HG03521 (cell line): Measurements from ENCODE around the gene FBXO28.

Experiments used
- ATAC-seq: cut with Tn5 transposase; IDR thresholded peaks from one replicate; pipeline ENCODE4 v1.9.1; 2021; ENCODE audit warnings: mild to moderate bottlenecking, moderate library complexity; ENCODE audit not compliant: unreplicated experiment

Gene FBXO28

GRCh38 chr1:224149709-224150108 is 35.8 kb downstream of the FBXO28 start:
- ATAC-seq, result no peak

- ATAC-seq, result no peak
Observed at GRCh38 chr1:224151117-224151516, 37.2 kb downstream of the FBXO28 start.

GRCh38 chr1:224157316-224157715 is 43.4 kb downstream of the FBXO28 start:
- ATAC-seq, result no peak

GRCh38 chr1:224159541-224159940 is 45.6 kb downstream of the FBXO28 start:
- no peak for ATAC-seq

- ATAC-seq, result no peak
Observed at GRCh38 chr1:224160171-224160682, 46.3 kb downstream of the FBXO28 start.

GRCh38 chr1:224162768-224163167 is 48.9 kb downstream of the FBXO28 start:
- no peak for ATAC-seq

GRCh38 chr1:224163311-224163710 is 49.4 kb downstream of the FBXO28 start:
- no peak for ATAC-seq

GRCh38 chr1:224168859-224169380 is 55.0 kb downstream of the FBXO28 start:
- peak; percentile 58 for ATAC-seq

GRCh38 chr1:224169718-224170270 is 55.9 kb downstream of the FBXO28 start:
- no peak for ATAC-seq

- no peak for ATAC-seq
Observed at GRCh38 chr1:224170343-224170742, 56.4 kb downstream of the FBXO28 start.

- no peak for ATAC-seq
Observed at GRCh38 chr1:224170748-224171478, 57.0 kb downstream of the FBXO28 start.

GRCh38 chr1:224172229-224172628 is 58.3 kb downstream of the FBXO28 start:
- no peak for ATAC-seq

GRCh38 chr1:224173523-224173922 is 59.6 kb downstream of the FBXO28 start:
- ATAC-seq, result no peak

GRCh38 chr1:224175617-224176016 is 61.7 kb downstream of the FBXO28 start:
- no peak for ATAC-seq

GRCh38 chr1:224177356-224177999 is 63.6 kb downstream of the FBXO28 start:
- no peak for ATAC-seq

GRCh38 chr1:224178894-224179293 is 65.0 kb downstream of the FBXO28 start:
- ATAC-seq, result no peak

GRCh38 chr1:224180783-224181452 is 67.0 kb downstream of the FBXO28 start:
- no peak for ATAC-seq

GRCh38 chr1:224181453-224181810 is 67.5 kb downstream of the FBXO28 start:
- no peak for ATAC-seq

- ATAC-seq, result peak; percentile 30
Observed at GRCh38 chr1:224182057-224182865, 68.3 kb downstream of the FBXO28 start.

- ATAC-seq, result peak; percentile 67
Observed at GRCh38 chr1:224182866-224183590, 69.1 kb downstream of the FBXO28 start, which contains the start of gene DEGS1. DEGS1 (plus strand) TSS chr1:224183240; CDS start chr1:224183337, 97 bp downstream.
